GM10847 (cell line): ENCODE data around the gene ZNF19.

Experiments used
- POLR2A ChIP-seq: IDR thresholded peaks from 2 replicates; pipeline ENCODE4 v1.6.1; 2011; ENCODE audit not compliant: insufficient read length; ENCODE audit errors: extremely low read depth

Gene ZNF19

DNA sequence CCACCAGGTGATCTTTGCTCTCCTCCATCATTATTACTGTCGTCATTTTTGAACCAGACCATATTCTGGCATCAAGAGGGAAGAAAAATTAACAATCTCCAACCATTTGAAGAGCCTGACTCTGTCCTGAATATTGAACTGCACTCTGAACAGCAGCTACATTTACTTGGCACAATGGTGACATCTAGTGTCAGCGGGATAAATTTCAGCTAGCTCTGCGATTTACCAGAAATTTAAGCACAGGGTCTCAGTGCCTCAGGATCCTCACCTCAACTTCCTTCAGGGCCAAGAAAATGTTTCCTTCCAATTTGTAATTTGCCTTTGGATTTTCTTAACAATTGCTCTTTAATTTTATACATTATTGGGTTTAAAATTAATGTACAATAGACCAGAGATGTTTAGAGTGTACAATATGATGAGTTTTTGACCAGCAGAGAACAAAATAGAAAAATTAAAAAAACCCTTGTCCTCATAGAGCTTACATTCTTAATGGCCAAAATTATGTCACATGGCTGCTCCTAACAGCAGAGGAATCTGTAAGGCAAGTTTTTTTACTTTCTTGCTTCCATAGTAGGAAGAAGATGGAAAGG is 10.7 kb upstream of the ZNF19 start:
- TF ChIP-seq POLR2A, result no peak

DNA sequence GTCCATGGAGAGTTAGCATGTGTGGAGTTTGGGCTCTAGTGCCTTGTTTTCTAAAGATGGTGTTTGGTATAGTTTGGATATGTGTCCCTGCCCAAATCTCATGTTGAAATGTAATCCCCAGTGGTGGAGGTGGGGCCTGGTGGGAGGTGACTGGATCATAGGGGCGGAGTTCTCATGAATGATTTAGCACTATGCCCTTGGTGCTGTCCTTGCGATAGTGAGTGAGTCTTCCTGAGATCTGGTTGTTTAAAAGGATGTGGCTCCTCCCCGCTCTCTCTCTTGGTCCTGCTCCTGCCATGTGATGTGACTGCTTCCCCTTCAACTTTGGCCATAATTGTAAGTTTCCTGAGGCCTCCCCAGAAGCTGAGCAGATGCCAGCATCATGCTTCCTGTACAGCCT is 8.9 kb upstream of the ZNF19 start:
- no peak for TF ChIP-seq POLR2A

DNA sequence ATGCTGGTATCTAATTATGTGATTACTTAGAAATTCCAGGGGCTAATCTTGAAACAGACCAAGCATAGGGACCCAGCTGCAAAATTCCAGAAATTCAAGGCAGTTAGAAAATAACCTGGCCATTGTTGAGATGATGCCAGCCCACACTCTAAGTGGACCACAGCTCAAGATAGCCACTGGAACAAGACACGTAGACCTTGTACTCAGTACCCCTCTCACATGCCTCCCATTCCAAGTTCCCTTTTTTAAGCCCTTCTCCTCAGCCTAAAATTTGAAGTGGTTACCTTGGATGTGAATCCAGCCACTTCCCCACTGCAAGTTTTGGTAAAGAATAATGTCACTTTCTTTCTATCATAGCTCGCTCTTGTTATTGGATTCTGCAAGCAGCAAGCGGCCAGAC is 4.1 kb upstream of the ZNF19 start:
- TF ChIP-seq POLR2A, result no peak

GRCh38 chr16:71492786-71493185 is 3.7 kb upstream of the ZNF19 start:
- no peak for TF ChIP-seq POLR2A

GRCh38 chr16:71491054-71491453 is 1.9 kb upstream of the ZNF19 start:
- no peak for TF ChIP-seq POLR2A

DNA sequence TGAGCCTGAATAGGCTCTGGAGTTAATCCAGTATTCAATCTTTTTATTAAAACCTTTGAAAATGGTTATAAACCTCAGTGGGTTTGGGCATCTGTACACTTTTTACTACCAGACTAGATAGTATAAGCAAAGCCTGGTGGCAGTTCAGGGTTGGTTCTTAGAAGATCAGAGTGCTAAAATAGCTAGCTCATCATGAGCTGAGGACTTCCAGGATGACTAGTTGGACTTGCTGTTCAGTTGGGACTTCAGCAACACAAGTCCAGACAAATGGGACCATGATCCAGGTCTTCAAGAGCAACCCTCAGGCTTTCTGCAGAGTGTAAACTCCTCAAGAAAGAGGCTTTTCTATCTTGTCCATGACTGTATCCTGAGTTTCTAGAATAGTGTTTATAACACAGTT is 1.2 kb upstream of the ZNF19 start:
- no peak for TF ChIP-seq POLR2A

GRCh38 chr16:71484006-71484893 is 4.9 kb downstream of the ZNF19 start:
- TF ChIP-seq POLR2A, result peak; percentile 58

- TF ChIP-seq POLR2A, result no peak
These were observed 6.6 kb downstream of the ZNF19 start for GRCh38 chr16:71482569-71482968.

DNA sequence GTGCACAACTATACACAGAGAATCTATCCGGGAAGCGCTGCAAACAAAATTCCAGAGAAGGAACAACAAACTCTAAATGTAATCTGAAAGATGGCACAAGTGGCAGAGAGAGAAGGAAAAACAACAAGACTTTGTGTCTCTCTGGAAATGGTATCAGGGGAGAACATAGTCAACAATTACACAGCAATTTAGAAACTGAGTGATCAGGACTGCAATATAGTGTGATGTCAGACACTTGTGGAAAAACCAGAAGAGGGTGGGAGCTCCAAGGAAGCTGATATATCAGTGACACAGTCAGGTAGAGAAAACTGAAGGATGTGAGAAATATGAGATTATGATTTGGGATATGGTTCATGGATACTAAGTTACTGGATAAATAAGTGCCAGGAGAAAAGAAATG is 8.2 kb downstream of the ZNF19 start:
- no peak for TF ChIP-seq POLR2A

GRCh38 chr16:71479420-71479819 is 9.7 kb downstream of the ZNF19 start:
- no peak for TF ChIP-seq POLR2A

DNA sequence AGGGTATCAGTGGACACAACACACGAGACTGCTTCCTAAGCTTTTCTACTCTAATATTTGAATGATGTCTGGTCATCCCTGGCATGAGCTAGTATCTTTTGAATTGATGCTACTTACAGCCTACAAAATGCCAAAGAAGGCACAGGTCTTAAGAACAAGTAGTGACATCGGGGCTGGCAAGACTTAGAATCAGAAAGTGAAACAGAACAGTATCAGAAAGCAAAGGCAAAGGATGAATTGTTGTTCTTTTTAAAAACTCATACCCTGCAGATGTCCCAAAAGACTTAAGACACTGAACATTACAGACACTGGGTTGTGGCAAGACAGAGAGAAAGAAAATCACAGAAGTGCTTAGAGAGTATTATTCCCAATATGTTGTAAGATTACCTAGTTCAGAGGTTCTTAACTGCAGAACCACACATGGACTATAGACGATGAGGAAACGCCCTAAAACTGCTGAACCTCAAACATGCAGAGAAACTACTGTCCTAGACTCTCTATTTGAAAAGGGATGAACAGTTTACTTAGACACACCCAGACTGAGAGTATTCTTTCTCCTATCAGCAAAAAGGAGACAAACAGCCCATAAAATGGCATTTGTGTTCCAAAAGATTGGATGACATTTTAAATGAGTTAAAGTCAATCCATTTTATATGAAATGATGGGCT is 12.5 kb downstream of the ZNF19 start:
- no peak for TF ChIP-seq POLR2A

- TF ChIP-seq POLR2A, result no peak
These were observed 14.3 kb downstream of the ZNF19 start for GRCh38 chr16:71474864-71475263.

DNA sequence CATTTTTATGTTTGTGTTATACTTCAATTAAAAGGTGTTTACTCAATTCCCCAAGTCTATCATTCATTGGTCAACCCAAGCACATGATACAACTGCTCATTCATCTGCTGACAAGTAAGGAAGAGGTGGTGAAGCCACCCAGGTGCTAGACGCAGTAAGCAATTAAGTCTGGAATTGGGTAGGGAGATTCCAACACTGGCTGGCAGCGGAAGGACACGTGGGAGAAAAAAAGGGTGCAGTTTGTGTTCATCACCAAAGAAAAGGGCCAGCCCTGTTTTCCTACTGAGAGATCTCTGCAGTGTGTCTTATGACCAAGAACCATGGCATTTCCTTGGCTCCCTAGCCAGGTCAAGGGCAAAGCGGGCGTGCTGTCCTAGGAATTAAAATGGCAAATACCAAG is 15.2 kb downstream of the ZNF19 start:
- TF ChIP-seq POLR2A, result no peak

DNA sequence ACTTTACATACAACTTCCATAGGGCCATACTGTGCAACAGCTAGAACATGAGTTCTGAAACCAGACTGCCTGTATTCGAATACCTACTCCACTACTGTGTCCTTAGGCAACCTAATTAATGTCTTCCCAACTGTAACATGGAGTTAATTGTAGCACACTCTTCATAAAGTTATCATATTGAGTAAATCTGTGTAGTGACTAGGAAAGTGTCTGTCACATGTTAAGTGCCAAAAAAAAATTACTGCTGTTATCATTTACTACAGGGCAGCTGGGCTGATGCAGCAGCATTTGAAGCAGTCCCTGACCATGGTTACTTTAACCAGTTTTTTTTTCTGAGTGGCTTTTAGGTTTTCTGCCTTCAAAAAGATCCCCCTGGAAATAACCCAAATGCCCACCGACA is 16.2 kb downstream of the ZNF19 start:
- no peak for TF ChIP-seq POLR2A

- TF ChIP-seq POLR2A, result no peak
These were observed 17.1 kb downstream of the ZNF19 start for GRCh38 chr16:71472051-71472450.

DNA sequence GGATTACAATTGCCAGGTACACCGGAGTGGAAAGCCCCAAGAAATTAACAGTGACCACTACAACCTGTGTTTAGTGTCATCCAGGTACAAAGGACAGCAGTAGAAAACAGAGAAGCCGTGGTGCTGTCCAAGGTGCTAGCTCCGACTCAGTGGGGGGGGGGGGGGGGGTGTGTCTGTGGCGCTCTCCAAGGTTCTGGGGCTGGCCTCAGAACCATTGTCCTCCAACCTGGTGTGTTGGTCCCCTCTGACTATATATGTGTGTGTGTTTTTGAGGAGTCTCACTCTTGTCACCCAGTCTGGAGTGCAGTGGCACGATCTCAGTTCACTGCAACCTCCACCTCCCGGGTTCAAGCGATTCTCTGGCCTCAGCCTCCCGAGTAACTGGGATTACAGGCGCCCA is 21.3 kb downstream of the ZNF19 start:
- no peak for TF ChIP-seq POLR2A

- no peak for TF ChIP-seq POLR2A
These were observed 24.9 kb downstream of the ZNF19 start for GRCh38 chr16:71464231-71464630.
